HepG2 (cell line): Measurements from ENCODE around the gene VCP. TPM values are rescaled to one million over a fixed set of nuclear protein-coding genes. Genes with fewer than 3 reads are reported as not detected.

Source experiments
- ATF5 ChIP-seq: sonication (generic); formaldehyde crosslinking; IDR thresholded peaks from 2 replicates; pipeline ENCODE4 v1.4.0; 2020; ENCODE audit warnings: mild to moderate bottlenecking, low read depth, missing genetic modification reagents
- GTF2F1 ChIP-seq: fragments of 150-350 bp; IDR thresholded peaks from 2 replicates; pipeline ENCODE4 v1.6.1; 2014; ENCODE audit warnings: low read length
- IRF9 ChIP-seq: sonication (generic); formaldehyde crosslinking; IDR thresholded peaks from 2 replicates; pipeline ENCODE4 v1.8.0; 2022; ENCODE audit warnings: missing genetic modification reagents, mild to moderate bottlenecking, borderline replicate concordance
- MAFF ChIP-seq: IDR thresholded peaks from 2 replicates; pipeline ENCODE4 v1.6.1; 2011; ENCODE audit warnings: low read depth, low read length, improper control_type of control experiment
- MTF2 ChIP-seq: sonication (generic); formaldehyde crosslinking; IDR thresholded peaks from 2 replicates; pipeline ENCODE4 v1.5.0; 2020; ENCODE audit warnings: missing genetic modification reagents, borderline replicate concordance
- MXD4 ChIP-seq: IDR thresholded peaks from 2 replicates; pipeline ENCODE4 v1.6.1; 2016; ENCODE audit warnings: mild to moderate bottlenecking, missing biosample characterization, missing genetic modification reagents
- MZF1 ChIP-seq: sonication (generic); formaldehyde crosslinking; IDR thresholded peaks from 2 replicates; pipeline ENCODE4 v1.8.1; 2023; ENCODE audit warnings: mild to moderate bottlenecking, missing genetic modification reagents, borderline replicate concordance
- SKIL ChIP-seq: sonication (generic); formaldehyde crosslinking; IDR thresholded peaks from 2 replicates; pipeline ENCODE4 v1.8.0; 2022; ENCODE audit warnings: missing genetic modification reagents, mild to moderate bottlenecking, moderate library complexity, borderline replicate concordance
- SMAD1 ChIP-seq: sonication (generic); formaldehyde crosslinking; IDR thresholded peaks from 2 replicates; pipeline ENCODE4 v1.4.0; 2020; ENCODE audit warnings: missing genetic modification reagents, low read depth, mild to moderate bottlenecking, borderline replicate concordance
- SNAPC5 ChIP-seq: sonication (generic); formaldehyde crosslinking; IDR thresholded peaks from 2 replicates; pipeline ENCODE4 v1.8.1; 2023; ENCODE audit warnings: mild to moderate bottlenecking, missing genetic modification reagents, borderline replicate concordance
- SNRNP70 ChIP-seq: fragments of 200-400 bp; formaldehyde crosslinking; IDR thresholded peaks from 2 replicates; pipeline ENCODE4 v1.6.1; 2017; ENCODE audit warnings: mild to moderate bottlenecking, low read depth, low read length, moderate library complexity
- ZBTB2 ChIP-seq: sonication (generic); formaldehyde crosslinking; IDR thresholded peaks from 2 replicates; pipeline ENCODE4 v1.8.0; 2022; ENCODE audit warnings: low read depth, missing genetic modification reagents
- ZBTB7A ChIP-seq: sonication (generic); formaldehyde crosslinking; IDR thresholded peaks from 2 replicates; pipeline ENCODE4 v1.8.0; 2022; ENCODE audit warnings: mild to moderate bottlenecking, missing genetic modification reagents
- ZNF260 ChIP-seq: sonication (generic); formaldehyde crosslinking; IDR thresholded peaks from 2 replicates; pipeline ENCODE4 v1.4.0; 2020; ENCODE audit warnings: missing genetic modification reagents, low read depth, mild to moderate bottlenecking, borderline replicate concordance
- ZNF296 ChIP-seq: sonication (generic); formaldehyde crosslinking; conservative IDR thresholded peaks from 2 replicates; pipeline ENCODE4 v1.5.0; 2020; ENCODE audit warnings: mild to moderate bottlenecking, missing genetic modification reagents
- ZNF331 ChIP-seq: sonication (generic); formaldehyde crosslinking; IDR thresholded peaks from 2 replicates; pipeline ENCODE4 v1.4.0; 2020; ENCODE audit warnings: missing genetic modification reagents
- ZNF337 ChIP-seq: sonication (generic); formaldehyde crosslinking; IDR thresholded peaks from 2 replicates; pipeline ENCODE4 v1.5.1; 2020; ENCODE audit warnings: missing genetic modification reagents, low read depth, mild to moderate bottlenecking, borderline replicate concordance
- ZNF441 ChIP-seq: sonication (generic); formaldehyde crosslinking; IDR thresholded peaks from 2 replicates; pipeline ENCODE4 v1.7.0; 2021; ENCODE audit warnings: missing genetic modification reagents, borderline replicate concordance
- ZNF556 ChIP-seq: sonication (generic); formaldehyde crosslinking; IDR thresholded peaks from 2 replicates; pipeline ENCODE4 v1.4.0; 2020; ENCODE audit warnings: mild to moderate bottlenecking, missing genetic modification reagents, borderline replicate concordance
- ZNF562 ChIP-seq: sonication (generic); formaldehyde crosslinking; IDR thresholded peaks from 2 replicates; pipeline ENCODE4 v1.8.0; 2022; ENCODE audit warnings: missing genetic modification reagents, borderline replicate concordance
- ZNF564 ChIP-seq: sonication (generic); formaldehyde crosslinking; IDR thresholded peaks from 2 replicates; pipeline ENCODE4 v1.8.1; 2023; ENCODE audit warnings: mild to moderate bottlenecking, missing genetic modification reagents
- ZSCAN21 ChIP-seq: sonication (generic); formaldehyde crosslinking; IDR thresholded peaks from 2 replicates; pipeline ENCODE4 v1.8.0; 2022; ENCODE audit warnings: mild to moderate bottlenecking, missing genetic modification reagents, moderate library complexity, borderline replicate concordance
- polyA plus RNA-seq, 8 experiments: library from polyadenylated mRNA; depleted of rRNA in 3 of 8; stranded (reverse) in 7 of 8; unstranded in 1 of 8; fragments of >200 nt; fragmentation: Illumina TruSeq in 4 of 8; extraction: Trizol in 4 of 8; gene quantifications; 2 replicates each; pipeline versions ENCODE4 v1.2.1 to v1.2.3, GENCODE V29; 2011 to 2016; ENCODE audit warnings: low read depth in 4 of 8, missing spikeins in 1 of 8, mixed read lengths in 1 of 8; ENCODE audit not compliant: insufficient read depth in 1 of 8
- total RNA-seq, 5 experiments: library from RNA; depleted of rRNA; stranded (reverse); fragments of >200 nt; fragmentation: Illumina TruSeq; extraction: Trizol; gene quantifications; 2 replicates each; pipeline ENCODE4 v1.2.3, GENCODE V29; 2016; ENCODE audit warnings: low read depth in 1 of 5

The VCP gene
- total and polyA plus RNA-seq, 2 of the 13 experiments (the other 11 are each of a cell fraction or from before 2014, with no cell fraction given), result 143 to 391 TPM

GRCh38 chr9:35102769-35103659 lies 30.6 kb upstream of the VCP start, which contains the start of gene STOML2 (continued):
- 0 out of 2 replicates have a peak, but pooled peaks have one; percentile 39 for TF ChIP-seq SKIL (CRISPR knock-in tag)
- no peak for TF ChIP-seq ZNF260
- TF ChIP-seq ZNF556, result no peak; the same call in 1 of the 2 replicates
- peak; percentile 43; the same call in 1 of the 2 replicates for TF ChIP-seq ZNF441 (CRISPR knock-in tag)
- 0 out of 2 replicates have a peak, but pooled peaks have one; percentile 36 for TF ChIP-seq ZSCAN21 (CRISPR knock-in tag)
- TF ChIP-seq ZNF337 (CRISPR knock-in tag), result no peak
- peak; percentile 88 for TF ChIP-seq ZNF331 (CRISPR knock-in tag)
- TF ChIP-seq IRF9 (CRISPR knock-in tag), result peak; percentile 83
- peak; percentile 56; the same call in 1 of the 2 replicates for TF ChIP-seq MXD4
- TF ChIP-seq GTF2F1, result no peak
- TF ChIP-seq ZNF562 (CRISPR knock-in tag), result 0 out of 2 replicates have a peak, but pooled peaks have one; percentile 45
- TF ChIP-seq ZBTB7A (CRISPR knock-in tag), result no peak
- TF ChIP-seq MAFF, result no peak
- TF ChIP-seq SNAPC5 (CRISPR knock-in tag), result no peak
- no peak for TF ChIP-seq MZF1 (CRISPR knock-in tag)
- no peak for TF ChIP-seq SNRNP70
- peak; percentile 37; the same call in 1 of the 2 replicates for TF ChIP-seq ZNF564 (CRISPR knock-in tag)
- 0 out of 2 replicates have a peak, but pooled peaks have one; percentile 33 for TF ChIP-seq SMAD1
- no peak for TF ChIP-seq ATF5 (CRISPR knock-in tag)
- no peak for TF ChIP-seq ZNF296
- no peak for TF ChIP-seq MTF2
- TF ChIP-seq ZBTB2 (CRISPR knock-in tag), result peak; percentile 75
